RWPE2 (cell line): ENCODE measurements around the gene CDH9.

ENCODE experiments used
- ATAC-seq: fragments of 200-7000 bp; cut with Tn5 transposase; 3 replicates; pipeline ENCODE4 v1.9.1; 2021; ENCODE audit warnings: low read depth
- DNase-seq: peaks from one replicate; pipeline ENCODE4 v3.0.0-alpha.2; 2020; ENCODE audit warnings: low spot score
- H3K27ac ChIP-seq: fragments of 450-650 bp; 2 replicates; pipeline ENCODE4 v1.5.1; 2017; ENCODE audit warnings: mild to moderate bottlenecking; ENCODE audit not compliant: poor library complexity, severe bottlenecking
- H3K27me3 ChIP-seq: fragments of 250-450 bp; sonication (Bioruptor Pico); 2 replicates; pipeline ENCODE4 v1.5.1; 2021; ENCODE audit warnings: mild to moderate bottlenecking, moderate library complexity; ENCODE audit not compliant: insufficient read depth, poor library complexity, severe bottlenecking
- H3K36me3 ChIP-seq: fragments of 250-450 bp; sonication (Bioruptor Pico); 2 replicates; pipeline ENCODE4 v1.5.1; 2020; ENCODE audit warnings: low read depth, mild to moderate bottlenecking, moderate library complexity
- H3K4me1 ChIP-seq: fragments of 250-450 bp; sonication (Bioruptor Pico); 2 replicates; pipeline ENCODE4 v1.5.1; 2021; ENCODE audit warnings: mild to moderate bottlenecking, moderate library complexity; ENCODE audit not compliant: insufficient read depth, poor library complexity, severe bottlenecking
- H3K4me3 ChIP-seq: fragments of 250-450 bp; sonication (Bioruptor Pico); 2 replicates; pipeline ENCODE4 v1.5.1; 2021; ENCODE audit warnings: mild to moderate bottlenecking, moderate library complexity; ENCODE audit not compliant: severe bottlenecking
- H3K9me3 ChIP-seq: fragments of 250-450 bp; sonication (Bioruptor Pico); 2 replicates; pipeline ENCODE4 v1.5.1; 2021; ENCODE audit warnings: mild to moderate bottlenecking, moderate library complexity; ENCODE audit not compliant: severe bottlenecking
- CTCF ChIP-seq: fragments of 450-650 bp; IDR thresholded peaks from one replicate; pipeline ENCODE4 v1.5.1; 2017; ENCODE audit warnings: mild to moderate bottlenecking, moderate library complexity; ENCODE audit not compliant: poor library complexity, severe bottlenecking

The CDH9 gene

GRCh38 chr5:27010646-27011045 lies 27.7 kb downstream of the CDH9 start:
- Histone ChIP-seq H3K9me3 (no peaks in the 10 kb centered on the region), H3K36me3 (no peaks in the 10 kb centered on the region), H3K27me3 (no peaks in the 10 kb centered on the region), H3K4me1 (peaks cover 7% of the 10 kb centered on the region), H3K27ac (no peak overlapping the region), H3K4me3 (no peak overlapping the region)
- TF ChIP-seq CTCF, result no peak
- DNase-seq, result no peak
- ATAC-seq, result no peak

GRCh38 chr5:27009540-27009915 lies 28.9 kb downstream of the CDH9 start:
- no peak overlapping the region for H3K4me3 ChIP-seq
- DNase-seq (no peak), ATAC-seq (no peak)
- no peaks in the 10 kb centered on the region for H3K9me3 ChIP-seq
- TF ChIP-seq CTCF, result no peak
- no peaks in the 10 kb centered on the region for H3K36me3 ChIP-seq
- no peak overlapping the region for H3K27ac ChIP-seq
- H3K4me1 ChIP-seq, result no peaks in the 10 kb centered on the region
- H3K27me3 ChIP-seq, result no peaks in the 10 kb centered on the region

GRCh38 chr5:27008604-27009539 lies 29.5 kb downstream of the CDH9 start:
- Histone ChIP-seq H3K27me3 (no peaks in the 10 kb centered on the region), H3K4me3 (no peak overlapping the region), H3K9me3 (no peaks in the 10 kb centered on the region), H3K27ac (no peak overlapping the region), H3K36me3 (no peaks in the 10 kb centered on the region), H3K4me1 (no peaks in the 10 kb centered on the region)
- ATAC-seq, result no peak
- no peak for DNase-seq
- TF ChIP-seq CTCF, result no peak

GRCh38 chr5:27007121-27007520 lies 31.3 kb downstream of the CDH9 start:
- H3K36me3 ChIP-seq, result no peaks in the 10 kb centered on the region
- no peak for TF ChIP-seq CTCF
- ATAC-seq, result no peak
- no peak overlapping the region for H3K27ac ChIP-seq
- no peaks in the 10 kb centered on the region for H3K4me1 ChIP-seq
- no peaks in the 10 kb centered on the region for H3K9me3 ChIP-seq
- H3K4me3 ChIP-seq, result no peak overlapping the region
- DNase-seq, result no peak
- H3K27me3 ChIP-seq, result no peaks in the 10 kb centered on the region

GRCh38 chr5:26986985-26987384 lies 51.4 kb downstream of the CDH9 start:
- no peak for DNase-seq
- ATAC-seq, result no peak
- H3K9me3 ChIP-seq, result no peaks in the 10 kb centered on the region
- no peak overlapping the region for H3K4me3 ChIP-seq
- H3K27me3 ChIP-seq, result no peaks in the 10 kb centered on the region
- H3K27ac ChIP-seq, result no peak overlapping the region
- no peaks in the 10 kb centered on the region for H3K4me1 ChIP-seq
- no peaks in the 10 kb centered on the region for H3K36me3 ChIP-seq
- TF ChIP-seq CTCF, result no peak
